Measurements from ENCODE around the gene SLC29A2. TPM values are rescaled to one million over a fixed set of nuclear protein-coding genes. Genes with fewer than 3 reads are reported as not detected.
A peak's percentile ranks its signal among the peaks of the same experiment; 100 is the strongest.
"Not testable (repeated sequence)": the region's sequence is repeated elsewhere in the genome, so short reads cannot be mapped to it uniquely, and the experiment has no call there.

SLC29A2 gene
- total RNA-seq, 1 donor from 2014 or later: 7.9 TPM

GRCh38 chr11:66324664-66325063 is 46.9 kb downstream of the SLC29A2 start:
- H3K27me3 Mint-ChIP-seq (ENCODE audit: low read depth): no peaks in the 10 kb centered on the region
- peaks cover 3% of the 10 kb centered on the region for H3K36me3 Mint-ChIP-seq (ENCODE audit: low read depth)
- H3K9me3 Mint-ChIP-seq (ENCODE audit: low read depth): peaks cover 3% of the 10 kb centered on the region
- H3K27ac Mint-ChIP-seq (ENCODE audit: unreplicated experiment): peak overlapping the region; percentile 92
- H3K4me3 Mint-ChIP-seq (ENCODE audit: unreplicated experiment): no peak overlapping the region
- H3K4me1 Mint-ChIP-seq (ENCODE audit: low read depth): peaks cover 51% of the 10 kb centered on the region
- no peak for DNase-seq (ENCODE audit: low spot score)
- TF ChIP-seq CTCF (IDR thresholded peaks at IDR 0.05): no peak

DNA sequence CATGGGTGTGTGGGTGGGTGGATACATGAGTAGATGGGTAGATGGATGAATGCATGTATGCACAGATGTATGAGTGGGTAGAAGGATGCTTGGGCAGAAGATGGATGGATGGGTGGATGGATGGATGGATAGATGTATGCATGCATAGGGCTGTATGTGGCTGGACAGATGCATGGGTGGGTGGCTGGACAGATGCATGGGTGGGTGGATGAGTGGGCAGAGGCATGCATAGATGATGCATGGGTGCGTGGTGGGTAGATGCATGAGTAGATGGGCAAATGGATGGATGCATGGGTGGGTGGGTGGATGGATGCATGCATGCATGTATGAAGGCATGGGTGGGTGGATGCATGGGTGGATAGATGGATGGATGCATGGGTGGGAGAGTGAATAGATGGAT is 47.9 kb downstream of the SLC29A2 start:
- Mint-ChIP-seq H3K4me3 (ENCODE audit: unreplicated experiment) (no peak overlapping the region), H3K36me3 (ENCODE audit: low read depth) (peaks cover 3% of the 10 kb centered on the region), H3K27me3 (ENCODE audit: low read depth) (no peaks in the 10 kb centered on the region), H3K4me1 (ENCODE audit: low read depth) (peaks cover 56% of the 10 kb centered on the region), H3K27ac (ENCODE audit: unreplicated experiment) (no peak overlapping the region), H3K9me3 (ENCODE audit: low read depth) (peaks cover 3% of the 10 kb centered on the region)
- no peak for TF ChIP-seq CTCF (IDR thresholded peaks at IDR 0.05)
- DNase-seq (ENCODE audit: low spot score): no peak

DNA sequence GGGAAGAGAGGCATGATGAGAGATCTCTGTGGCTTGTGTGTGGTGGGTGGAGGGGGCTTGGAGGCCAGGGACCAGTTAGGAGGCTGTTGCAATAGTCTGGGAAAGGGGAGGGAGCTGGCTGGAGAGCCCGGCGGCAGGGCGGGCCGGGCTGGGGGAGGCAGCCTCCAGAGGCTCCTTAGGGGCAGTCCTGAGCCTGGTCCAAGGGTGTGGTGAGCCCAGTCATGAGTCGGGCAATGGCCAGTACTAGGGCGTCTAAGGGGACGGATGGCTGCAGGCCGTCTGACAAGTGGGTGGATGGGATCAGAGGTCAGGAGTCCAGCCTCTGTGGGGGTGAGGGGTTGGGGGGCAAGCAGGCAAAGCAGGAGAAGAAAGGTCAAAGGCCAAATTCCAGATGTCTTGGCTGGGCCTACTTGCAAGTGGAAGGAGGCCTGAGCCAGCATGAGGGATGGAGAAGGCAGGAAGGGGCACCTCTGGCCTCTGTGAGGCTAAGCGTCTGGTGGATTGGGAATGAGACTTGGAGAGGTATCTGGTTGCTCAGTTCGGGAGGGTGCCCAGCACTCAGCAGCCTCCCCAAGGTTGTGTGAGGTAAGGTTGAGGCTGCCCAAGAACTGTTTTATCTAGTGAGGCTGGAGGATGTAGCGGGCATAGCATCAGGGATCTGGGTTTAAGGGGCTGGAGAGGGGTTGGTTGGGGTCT is 48.7 kb downstream of the SLC29A2 start:
- Mint-ChIP-seq H3K4me1 (ENCODE audit: low read depth) (peaks cover 56% of the 10 kb centered on the region), H3K9me3 (ENCODE audit: low read depth) (peaks cover 3% of the 10 kb centered on the region), H3K4me3 (ENCODE audit: unreplicated experiment) (no peak overlapping the region), H3K27ac (ENCODE audit: unreplicated experiment) (no peak overlapping the region), H3K27me3 (ENCODE audit: low read depth) (no peaks in the 10 kb centered on the region), H3K36me3 (ENCODE audit: low read depth) (peaks cover 3% of the 10 kb centered on the region)
- TF ChIP-seq CTCF (IDR thresholded peaks at IDR 0.05): no peak
- DNase-seq (ENCODE audit: low spot score): no peak

DNA sequence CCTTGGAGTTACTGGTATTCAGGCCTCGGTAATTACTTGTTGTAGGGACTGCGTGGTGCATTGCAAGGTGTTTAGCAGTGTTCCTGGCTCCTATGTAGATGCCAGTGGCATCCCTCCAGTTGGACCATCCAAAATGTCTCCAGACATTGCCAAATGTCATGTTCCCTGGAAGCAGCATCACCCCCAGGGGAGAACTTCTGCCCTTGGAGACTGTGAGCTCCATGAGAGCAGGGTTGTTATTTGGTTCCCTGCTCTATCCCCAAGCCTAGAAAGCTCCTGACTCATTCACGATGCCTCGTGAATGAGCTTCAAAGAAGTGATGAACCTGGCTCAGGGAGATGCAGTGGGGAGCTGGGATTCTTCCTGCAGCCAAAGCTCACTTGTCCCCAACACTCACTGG is 50.0 kb downstream of the SLC29A2 start:
- Mint-ChIP-seq H3K27ac (ENCODE audit: unreplicated experiment) (no peak overlapping the region), H3K4me1 (ENCODE audit: low read depth) (peaks cover 53% of the 10 kb centered on the region), H3K36me3 (ENCODE audit: low read depth) (peaks cover 3% of the 10 kb centered on the region), H3K9me3 (ENCODE audit: low read depth) (peaks cover 3% of the 10 kb centered on the region), H3K27me3 (ENCODE audit: low read depth) (no peaks in the 10 kb centered on the region), H3K4me3 (ENCODE audit: unreplicated experiment) (no peak overlapping the region)
- DNase-seq (ENCODE audit: low spot score): no peak
- TF ChIP-seq CTCF (IDR thresholded peaks at IDR 0.05): no peak

GRCh38 chr11:66320748-66321147 is 50.8 kb downstream of the SLC29A2 start:
- H3K4me1 Mint-ChIP-seq (ENCODE audit: low read depth): peaks cover 52% of the 10 kb centered on the region
- not testable (repeated sequence) for H3K9me3 Mint-ChIP-seq (ENCODE audit: low read depth); H3K27me3 Mint-ChIP-seq (ENCODE audit: low read depth)

DNA sequence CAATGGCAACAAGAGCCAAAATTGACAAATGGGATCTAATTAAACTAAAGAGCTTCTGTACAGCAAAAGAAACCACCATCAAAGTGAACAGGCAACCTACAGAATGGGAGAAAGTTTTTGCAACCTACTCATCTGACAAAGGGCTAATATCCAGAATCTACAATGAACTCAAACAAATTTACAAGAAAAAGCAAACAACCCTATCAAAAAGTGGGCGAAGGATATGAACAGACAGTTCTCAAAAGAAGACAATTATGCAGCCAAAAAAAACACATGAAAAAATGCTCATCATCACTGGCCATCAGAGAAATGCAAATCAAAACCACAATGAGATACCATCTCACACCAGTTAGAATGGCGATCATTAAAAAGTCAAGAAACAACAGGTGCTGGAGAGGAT is 51.3 kb downstream of the SLC29A2 start:
- H3K4me3 Mint-ChIP-seq (ENCODE audit: unreplicated experiment); DNase-seq (ENCODE audit: low spot score); H3K27ac Mint-ChIP-seq (ENCODE audit: unreplicated experiment); H3K9me3 Mint-ChIP-seq (ENCODE audit: low read depth); H3K27me3 Mint-ChIP-seq (ENCODE audit: low read depth); H3K36me3 Mint-ChIP-seq (ENCODE audit: low read depth): not testable (repeated sequence)
- H3K4me1 Mint-ChIP-seq (ENCODE audit: low read depth): peaks cover 52% of the 10 kb centered on the region

More at GRCh38 chr11:66320748-66321147, 50.8 kb downstream of the SLC29A2 start:
- not testable (repeated sequence) for H3K27ac Mint-ChIP-seq (ENCODE audit: unreplicated experiment); DNase-seq (ENCODE audit: low spot score); H3K36me3 Mint-ChIP-seq (ENCODE audit: low read depth); H3K4me3 Mint-ChIP-seq (ENCODE audit: unreplicated experiment)

Data from chondrocyte (in vitro differentiated cells).